ENCODE measurements around the gene FKBP5.
"Not testable (repeated sequence)": the region's sequence is repeated elsewhere in the genome, so short reads cannot be mapped to it uniquely, and the experiment has no call there.

FKBP5 gene

GRCh38 chr6:35607517-35608233 is 81.0 kb downstream of the FKBP5 start:
- no peak for DNase-seq

GRCh38 chr6:35605600-35605999 is 83.1 kb downstream of the FKBP5 start:
- DNase-seq: no peak

DNA sequence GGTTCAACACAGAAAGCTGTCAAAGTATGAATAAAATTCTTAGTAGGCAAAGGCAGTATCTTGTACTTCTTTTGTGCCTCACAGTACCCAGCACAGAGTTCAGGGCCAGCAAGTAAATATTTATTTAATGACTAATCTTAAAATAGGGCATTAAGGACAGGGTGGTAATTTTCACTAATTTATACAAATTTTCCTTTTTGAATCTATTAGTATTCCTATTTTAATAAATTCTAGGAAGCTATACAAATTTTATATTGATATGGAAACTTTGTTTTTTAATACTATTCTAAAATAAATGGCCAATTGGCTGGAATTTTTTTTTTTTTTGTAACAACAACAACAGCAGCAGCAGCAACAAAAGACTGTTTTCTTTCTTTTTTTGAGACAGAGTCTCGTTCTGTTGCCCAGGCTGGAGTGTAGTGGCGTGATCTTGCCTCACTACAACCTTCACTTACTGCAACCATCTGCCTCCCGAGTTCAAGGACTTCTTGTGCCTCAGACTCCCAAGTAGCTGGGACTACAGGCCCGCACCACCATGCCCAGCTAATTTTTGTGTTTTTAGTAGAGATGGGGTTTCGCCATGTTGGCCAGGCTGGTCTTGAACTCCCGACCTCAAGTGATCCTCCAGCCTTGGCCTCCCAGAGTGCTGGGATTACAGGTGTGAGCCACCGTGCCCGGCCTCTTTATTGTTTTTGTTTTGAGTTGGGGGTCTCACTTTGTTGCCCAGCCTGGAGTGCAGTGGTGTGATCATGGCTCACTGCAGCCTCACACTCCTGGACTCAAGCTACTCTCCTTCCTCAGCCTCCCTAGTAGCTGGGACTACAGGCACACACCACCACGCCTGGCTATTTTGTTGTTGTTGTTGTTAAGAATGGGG is 85.2 kb downstream of the FKBP5 start:
- DNase-seq: no peak

- no peak for DNase-seq
Observed at GRCh38 chr6:35602133-35602946, 86.4 kb downstream of the FKBP5 start.

DNA sequence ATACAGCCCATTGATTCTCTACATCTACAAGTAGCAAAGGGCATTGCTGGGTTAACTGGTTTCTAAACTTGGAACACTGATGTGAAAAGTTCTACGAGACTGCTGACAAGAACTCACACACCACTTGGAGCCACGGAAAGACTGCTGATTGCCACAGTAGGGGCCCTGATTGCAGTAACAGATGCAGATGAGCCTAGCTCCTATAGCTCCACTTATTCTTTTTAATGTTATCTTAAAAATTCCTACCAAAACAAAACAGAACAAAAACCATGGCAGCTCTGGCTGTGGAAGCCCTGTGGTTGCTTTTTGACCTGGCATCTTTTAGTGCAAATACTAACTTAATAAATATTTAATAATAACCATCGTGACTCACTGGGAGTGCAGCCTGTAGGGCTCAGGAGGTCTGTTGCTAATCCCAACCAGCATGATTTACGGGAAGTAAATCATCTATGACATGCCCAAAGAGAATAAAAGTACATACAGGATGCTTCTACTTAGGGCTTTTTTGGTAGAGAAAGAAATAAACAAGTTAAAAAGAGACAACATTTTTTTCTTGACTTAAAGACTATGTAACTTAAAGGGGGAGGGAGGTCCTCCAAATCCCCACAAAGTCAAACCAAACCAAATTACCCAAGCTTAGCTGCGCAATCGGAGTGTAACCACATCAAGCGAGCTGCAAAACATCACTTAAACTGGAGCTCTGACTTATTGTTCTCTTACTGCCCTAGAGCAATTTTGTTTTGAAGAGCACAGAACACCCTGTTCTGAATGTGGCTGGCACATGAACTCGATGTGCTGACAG is 87.2 kb downstream of the FKBP5 start:
- peak; percentile 12 for DNase-seq

DNA sequence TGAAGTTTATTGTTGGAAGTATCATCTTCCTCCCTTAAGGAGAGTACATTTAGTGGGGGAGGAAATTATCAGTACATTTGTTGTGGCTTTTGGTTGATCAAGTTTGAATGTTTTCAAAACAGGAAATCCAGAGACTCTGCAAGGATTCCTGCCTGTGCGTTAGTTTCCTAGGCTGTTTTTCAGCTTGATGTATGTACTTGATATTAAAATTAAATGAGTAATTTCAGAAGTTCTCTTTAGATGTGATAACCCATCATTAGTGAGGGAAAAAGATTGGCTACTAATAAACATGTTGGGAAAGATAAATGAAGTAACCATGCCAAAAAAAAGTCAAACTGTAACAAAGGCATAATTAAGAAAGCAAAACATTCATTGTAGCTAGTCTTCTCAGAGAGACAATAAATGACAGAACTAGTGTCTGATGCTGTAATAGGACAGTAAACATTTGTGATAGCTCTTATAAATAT is 88.0 kb downstream of the FKBP5 start:
- DNase-seq: no peak

DNA sequence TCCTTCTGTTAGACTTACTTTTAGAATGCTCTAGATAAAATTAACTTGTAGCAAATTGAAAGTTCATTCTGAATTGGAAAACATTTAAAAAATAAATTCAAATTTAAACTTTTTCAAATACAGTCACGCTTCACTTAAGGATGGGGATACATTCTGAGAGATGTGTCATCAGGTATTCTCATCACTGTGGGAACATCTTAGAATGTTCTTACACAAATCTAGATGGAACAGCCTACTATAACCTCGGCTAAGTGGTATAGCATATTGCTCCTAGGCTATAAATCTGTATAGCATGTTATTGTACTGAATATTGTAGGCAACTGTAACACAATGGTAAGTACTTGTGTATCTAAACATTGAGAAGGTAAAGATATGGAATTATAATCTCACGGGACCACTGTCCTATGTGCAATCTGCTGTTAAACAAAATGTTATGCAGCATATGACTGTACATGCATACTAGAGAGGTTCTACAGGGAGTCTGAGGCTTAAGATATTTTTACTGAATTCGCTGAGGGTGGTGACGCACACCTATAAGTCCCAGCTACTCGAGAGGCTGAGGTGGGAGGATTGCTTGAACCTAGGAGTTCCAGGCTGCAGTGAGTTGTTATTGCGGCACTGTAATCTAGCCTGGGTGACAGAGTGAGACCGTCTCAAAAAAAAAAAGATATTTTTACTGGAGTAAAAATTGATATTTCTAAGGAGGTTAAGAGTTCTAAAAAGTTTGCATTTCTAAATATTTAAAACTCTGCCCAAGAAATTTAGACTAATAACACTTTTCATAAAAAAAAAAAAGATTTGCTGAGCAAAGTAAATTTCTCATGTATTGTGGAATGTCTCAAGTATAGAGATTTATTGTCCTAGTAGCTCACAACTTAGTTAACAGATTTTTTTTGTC is 88.7 kb downstream of the FKBP5 start:
- no peak for DNase-seq

DNA sequence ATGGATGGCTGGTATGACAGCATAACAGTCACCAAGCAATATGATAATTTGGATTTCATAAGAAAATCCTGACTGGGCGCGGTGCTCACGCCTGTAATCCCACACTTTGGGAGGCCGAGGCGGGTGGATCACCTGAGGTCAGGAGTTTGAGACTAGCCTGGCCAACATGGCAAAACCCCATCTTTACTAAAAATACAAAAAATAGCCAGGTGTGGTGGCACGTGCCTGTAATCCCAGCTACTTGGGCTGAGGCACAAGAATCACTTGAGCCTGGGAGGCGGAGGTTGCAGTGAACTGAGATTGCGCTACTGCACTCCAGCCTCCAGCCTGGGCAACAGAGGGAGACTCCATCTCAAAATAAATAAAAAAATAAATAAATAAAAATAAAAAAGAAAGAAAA is 90.1 kb downstream of the FKBP5 start:
- not testable (repeated sequence) for DNase-seq

DNA sequence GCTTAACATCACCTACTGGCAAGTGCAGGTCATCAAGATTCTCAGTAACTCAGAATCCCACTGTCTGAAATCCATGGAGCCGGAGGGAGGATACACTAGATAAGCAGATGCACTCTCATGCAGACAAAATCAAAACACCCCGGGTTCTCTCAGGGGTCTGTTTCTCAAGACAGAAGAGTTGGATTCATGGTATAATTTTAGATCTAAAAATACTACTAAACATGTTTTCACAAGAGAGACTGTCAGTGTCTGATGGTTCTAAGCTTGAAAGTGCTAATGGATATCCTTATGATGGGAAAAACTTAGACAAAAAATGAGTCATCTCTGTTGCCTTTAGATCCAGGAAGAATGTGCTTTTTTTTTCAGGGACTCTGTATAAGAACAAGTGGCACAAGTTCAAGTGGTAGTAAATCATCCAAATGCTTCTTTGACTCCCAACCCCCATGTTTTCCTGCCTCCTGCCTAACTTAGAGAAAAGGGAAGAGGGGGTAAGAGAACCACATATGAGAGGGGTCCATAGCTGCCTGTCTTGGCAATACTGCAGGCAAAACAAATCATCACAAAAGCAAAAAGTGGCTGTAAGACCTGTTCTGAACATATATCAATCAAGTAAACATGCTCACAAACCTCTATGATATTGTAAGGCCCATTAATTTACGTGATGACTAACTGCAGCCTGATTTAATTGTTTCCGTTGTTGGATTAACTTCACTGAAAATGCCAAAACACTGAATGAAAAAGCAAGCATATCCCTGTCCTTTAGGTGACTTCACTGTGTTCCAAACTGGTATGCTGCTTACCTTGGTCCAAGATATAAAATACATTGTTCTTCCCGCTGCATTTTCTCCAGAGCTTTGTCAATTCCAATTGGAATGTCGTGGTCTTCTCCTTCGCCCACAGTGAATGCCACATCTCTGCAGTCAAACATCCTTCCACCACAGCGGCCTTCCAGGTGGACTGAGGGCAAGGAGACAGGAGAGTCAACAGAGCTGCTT is 92.0 kb downstream of the FKBP5 start:
- no peak for DNase-seq

DNA sequence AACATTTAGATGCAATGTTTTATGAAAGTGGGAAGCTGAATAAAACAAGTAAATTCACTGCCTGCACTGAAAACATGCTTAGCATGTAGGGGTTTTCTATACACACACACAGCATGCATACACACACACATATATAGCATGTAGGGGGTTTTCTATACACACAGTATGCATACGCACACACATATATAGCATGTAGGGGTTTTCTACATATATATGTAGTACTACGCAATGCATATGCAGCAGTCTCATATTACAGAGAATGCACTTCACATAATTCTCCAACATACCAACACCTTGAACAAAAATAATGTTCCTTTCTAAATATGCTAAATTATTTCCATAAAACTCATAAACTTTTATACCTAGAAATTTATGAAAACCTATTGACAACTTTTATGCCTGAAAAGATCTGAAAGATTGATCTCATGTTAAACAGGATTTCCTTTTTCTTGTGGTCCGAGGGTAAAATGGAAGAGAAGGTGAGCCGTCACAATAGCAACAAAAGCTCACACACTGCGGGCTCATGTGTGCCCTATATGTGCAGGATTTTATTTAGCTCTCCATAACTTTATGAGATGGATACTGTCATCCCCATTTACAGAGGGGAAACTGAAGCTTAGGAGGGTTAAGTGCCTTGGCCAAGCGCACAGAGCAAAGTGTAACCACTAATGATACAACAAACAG is 94.1 kb downstream of the FKBP5 start:
- DNase-seq: no peak

DNA sequence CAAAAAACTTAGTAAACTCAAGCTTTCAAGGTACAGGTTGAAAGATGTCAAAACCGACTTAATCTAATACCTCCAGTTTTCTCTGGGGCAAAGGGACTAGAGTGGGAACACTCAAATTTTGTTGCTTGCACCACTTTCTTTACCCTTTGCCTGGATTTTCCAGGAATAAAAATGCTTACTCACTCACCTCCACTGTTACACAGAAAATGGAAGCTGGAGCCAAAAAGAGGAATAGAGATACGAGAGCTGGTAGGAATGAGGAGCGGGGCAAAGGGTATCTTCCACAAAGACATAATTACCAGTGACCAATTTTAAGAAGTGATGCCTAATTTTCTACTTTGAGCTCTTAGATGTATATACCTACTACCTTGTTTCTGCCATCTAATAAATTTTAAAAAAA is 96.5 kb downstream of the FKBP5 start:
- no peak for DNase-seq

GRCh38 chr6:35590622-35591066 is 98.1 kb downstream of the FKBP5 start:
- no peak for DNase-seq

- DNase-seq: no peak
Observed at GRCh38 chr6:35589904-35590303, 98.8 kb downstream of the FKBP5 start.

DNA sequence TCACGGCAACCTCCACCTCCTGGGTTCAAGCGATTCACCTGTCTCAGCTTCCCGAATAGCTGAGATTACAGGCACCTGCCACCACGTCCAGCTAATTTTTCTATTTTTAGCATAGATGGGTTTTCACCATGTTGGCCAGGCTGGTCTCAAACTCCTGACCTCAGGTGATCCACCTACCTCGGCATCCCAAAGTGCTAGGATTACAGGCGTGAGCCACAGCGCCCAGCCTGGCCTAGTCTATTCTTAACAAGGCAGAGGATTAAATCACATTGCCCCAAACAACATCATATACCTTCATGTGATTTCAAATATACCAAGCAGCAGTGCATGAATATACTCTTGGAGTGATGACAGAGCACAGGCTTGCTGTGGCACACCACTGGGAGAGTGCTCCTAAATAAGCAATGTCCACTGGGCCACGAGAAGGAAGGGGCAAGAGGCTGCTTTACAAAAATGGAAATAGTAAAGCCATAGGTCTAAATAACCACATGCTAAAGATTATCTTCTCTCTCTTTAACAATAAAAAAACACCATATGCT is 99.4 kb downstream of the FKBP5 start:
- DNase-seq: no peak

- no peak for DNase-seq
Observed at GRCh38 chr6:35587167-35587566, 101.5 kb downstream of the FKBP5 start.

- DNase-seq: no peak
Observed at GRCh38 chr6:35586542-35586941, 102.2 kb downstream of the FKBP5 start.

DNA sequence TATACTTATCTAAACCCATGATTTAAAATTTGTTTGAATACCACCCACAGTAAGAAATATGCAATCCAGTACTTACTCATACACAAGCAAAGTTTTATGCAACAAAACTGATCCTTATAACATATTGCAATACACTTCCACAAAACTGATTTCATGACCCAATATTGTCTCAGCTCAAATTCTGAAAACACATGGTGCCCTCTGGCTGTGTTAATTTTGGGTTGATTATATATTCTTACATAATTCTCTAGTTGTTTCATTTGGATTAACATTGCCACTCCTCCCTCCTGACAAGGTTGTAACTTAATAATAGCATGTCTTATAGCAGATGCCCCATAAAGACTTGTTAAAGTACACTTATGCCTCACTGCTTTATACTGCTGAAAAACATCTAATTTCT is 103.1 kb downstream of the FKBP5 start:
- DNase-seq: no peak

DNA sequence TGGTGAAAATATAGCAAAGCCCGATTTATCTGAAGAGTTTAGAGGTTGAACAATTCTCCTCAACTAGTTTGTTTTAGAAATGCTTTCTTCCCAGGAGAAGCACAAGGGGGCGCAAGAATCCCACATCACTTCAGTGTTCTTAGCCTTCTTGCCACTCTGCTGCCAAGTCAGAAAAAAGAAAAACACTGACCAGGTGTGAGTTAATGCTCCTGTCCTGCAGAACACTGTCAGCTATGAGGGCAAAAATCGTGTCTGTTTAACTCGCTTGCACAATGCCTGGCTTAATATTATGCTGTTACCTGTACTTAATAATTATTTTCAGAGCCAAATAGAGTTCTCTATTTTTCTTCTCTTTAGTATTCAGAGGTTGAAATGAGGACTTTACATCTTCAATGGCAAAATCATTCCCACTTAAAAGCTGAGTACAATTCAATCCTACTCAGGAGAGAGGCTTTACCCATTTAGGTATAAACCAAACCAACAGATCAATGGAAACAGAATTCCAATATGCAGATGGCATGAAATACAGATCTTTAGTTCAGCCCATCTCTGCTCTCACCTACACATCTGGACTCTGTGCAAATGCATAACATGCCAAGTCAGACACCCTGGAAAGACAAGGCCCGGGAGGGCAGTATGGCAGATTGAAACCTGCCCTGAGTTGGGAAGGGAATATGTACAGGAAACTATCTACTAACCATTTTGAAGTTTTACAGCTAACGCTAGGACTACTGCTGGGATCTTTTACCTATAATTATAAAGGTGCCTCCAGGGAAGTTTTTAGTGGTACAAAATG is 104.6 kb downstream of the FKBP5 start:
- peak; percentile 75 for DNase-seq

Measured in NCI-H146 (cell line).